Mononuclear cell (primary cell): ENCODE data around the gene RAD51AP2. TPM values are rescaled to one million over a fixed set of nuclear protein-coding genes. Genes with fewer than 3 reads are reported as not detected.
"Not testable (repeated sequence)": the region's sequence is repeated elsewhere in the genome, so short reads cannot be mapped to it uniquely, and the experiment has no call there.

Experiments used
- H3K27me3 ChIP-seq: 2 replicates; pipeline ENCODE4 v1.6.0; 2011; ENCODE audit warnings: low read length, control low read depth; ENCODE audit not compliant: insufficient read depth
- H3K4me1 ChIP-seq: 2 replicates; pipeline ENCODE4 v1.5.1; 2011; ENCODE audit warnings: mild to moderate bottlenecking, low read length, control low read depth; ENCODE audit not compliant: insufficient read depth
- H3K4me3 ChIP-seq: 2 replicates; pipeline ENCODE4 v1.5.1; 2011; ENCODE audit warnings: mild to moderate bottlenecking, low read length, moderate library complexity
- H3K9me3 ChIP-seq: 2 replicates; pipeline ENCODE4 v1.5.1; 2011; ENCODE audit warnings: low read depth, mild to moderate bottlenecking, control low read depth, low read length
- total RNA-seq: library from RNA; depleted of rRNA; stranded (reverse); fragments of >200 nt; gene quantifications from one replicate; pipeline ENCODE4 v1.2.3, GENCODE V29; 2012

Gene RAD51AP2
- total RNA-seq, 1 donor: not detected

GRCh38 chr2:17506736-17507616 lies 11.3 kb downstream of the RAD51AP2 start:
- Histone ChIP-seq H3K4me1 (no peaks in the 10 kb centered on the region), H3K27me3 (no peaks in the 10 kb centered on the region), H3K9me3 (no peaks in the 10 kb centered on the region), H3K4me3 (no peak overlapping the region)

GRCh38 chr2:17497718-17498117 lies 20.5 kb downstream of the RAD51AP2 start:
- Histone ChIP-seq H3K27me3 (no peaks in the 10 kb centered on the region), H3K4me3 (no peak overlapping the region), H3K9me3 (no peaks in the 10 kb centered on the region), H3K4me1 (no peaks in the 10 kb centered on the region)

- Histone ChIP-seq H3K4me3 (no peak overlapping the region), H3K9me3 (no peaks in the 10 kb centered on the region), H3K4me1 (no peaks in the 10 kb centered on the region)
Observed at GRCh38 chr2:17495590-17495989, 22.6 kb downstream of the RAD51AP2 start.

DNA sequence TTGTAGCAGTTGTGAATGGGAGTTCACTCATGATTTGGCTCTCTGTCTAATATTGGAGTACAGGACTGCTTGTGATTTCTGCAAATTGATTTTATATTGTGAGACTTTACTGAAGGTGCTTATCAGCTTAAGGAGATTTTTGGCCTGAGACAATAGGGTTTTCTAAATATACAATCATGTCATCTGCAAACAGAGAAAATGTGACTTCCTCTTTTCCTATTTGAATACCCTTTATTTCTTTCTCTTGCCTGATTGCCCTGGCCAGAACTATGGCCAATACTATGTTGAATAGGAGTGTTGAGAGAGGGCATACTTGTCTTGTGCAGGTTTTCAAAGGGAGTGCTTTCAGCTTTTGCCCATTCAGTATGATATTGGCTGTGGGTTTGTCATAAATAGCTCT lies 28.1 kb downstream of the RAD51AP2 start:
- not testable (repeated sequence) for H3K4me3 ChIP-seq, H3K27me3 ChIP-seq, H3K4me1 ChIP-seq, H3K9me3 ChIP-seq

More at GRCh38 chr2:17495590-17495989, 22.6 kb downstream of the RAD51AP2 start:
- H3K27me3 ChIP-seq: no peaks in the 10 kb centered on the region

DNA sequence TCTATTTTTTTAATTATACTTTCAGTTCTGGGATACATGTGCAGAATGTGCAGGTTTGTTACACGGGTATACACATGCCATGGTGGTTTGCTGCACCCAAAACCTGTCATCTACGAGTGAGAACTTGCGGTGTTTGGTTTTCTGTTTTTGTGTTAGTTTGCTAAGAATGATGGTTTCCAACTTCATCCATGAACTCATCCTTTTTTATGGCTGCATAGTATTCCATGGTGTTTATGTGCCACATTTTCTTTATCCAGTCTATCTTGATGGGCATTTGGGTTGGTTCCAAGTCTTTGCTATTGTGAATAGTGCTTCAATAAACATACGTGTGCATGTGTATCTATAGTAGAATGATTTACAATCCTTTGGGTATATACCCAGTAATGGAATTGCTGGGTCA lies 29.6 kb downstream of the RAD51AP2 start:
- H3K9me3 ChIP-seq, H3K4me1 ChIP-seq, H3K4me3 ChIP-seq, H3K27me3 ChIP-seq: not testable (repeated sequence)

DNA sequence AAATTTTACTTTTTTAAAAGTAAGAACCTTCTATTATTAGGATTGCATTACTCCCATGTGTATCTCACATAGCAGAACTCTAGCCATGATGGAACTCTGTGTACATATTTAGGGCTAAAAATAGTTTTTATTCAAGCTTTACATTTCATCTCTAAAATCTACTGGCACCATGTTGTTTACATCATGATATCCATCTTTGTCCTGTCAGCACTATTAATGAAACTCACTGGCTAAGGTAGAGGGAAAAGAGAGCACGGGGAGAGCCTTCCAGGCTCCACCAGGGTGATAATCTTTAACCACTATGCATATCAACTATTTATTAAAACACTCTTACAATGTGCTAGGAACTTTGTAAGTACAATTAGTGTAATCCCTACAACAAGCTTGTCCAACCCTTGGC lies 34.7 kb downstream of the RAD51AP2 start:
- no peaks in the 10 kb centered on the region for H3K4me1 ChIP-seq
- no peaks in the 10 kb centered on the region for H3K9me3 ChIP-seq
- H3K27me3 ChIP-seq: no peaks in the 10 kb centered on the region
- no peak overlapping the region for H3K4me3 ChIP-seq

GRCh38 chr2:17482651-17483050 lies 35.6 kb downstream of the RAD51AP2 start:
- H3K27me3 ChIP-seq: no peaks in the 10 kb centered on the region
- no peaks in the 10 kb centered on the region for H3K4me1 ChIP-seq
- no peaks in the 10 kb centered on the region for H3K9me3 ChIP-seq
- no peak overlapping the region for H3K4me3 ChIP-seq

DNA sequence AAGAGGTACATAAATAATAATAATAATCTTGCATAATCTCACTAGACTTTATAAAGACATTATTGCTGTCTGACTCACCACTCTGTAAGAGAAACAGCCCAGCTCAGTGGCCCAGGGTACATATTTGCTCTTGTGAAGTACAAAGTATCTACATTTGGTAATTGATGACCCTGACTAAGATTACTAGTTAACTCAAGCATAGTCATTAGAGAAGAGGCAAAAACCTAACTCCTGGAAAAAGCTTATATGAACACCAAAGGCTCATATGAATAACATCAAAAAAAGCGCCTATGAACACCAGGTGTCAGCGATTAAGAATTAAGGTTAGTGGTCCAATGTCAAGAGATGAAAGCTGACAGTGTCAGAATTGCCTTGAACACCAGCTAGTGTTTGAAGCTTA lies 38.4 kb downstream of the RAD51AP2 start:
- Histone ChIP-seq H3K9me3 (no peaks in the 10 kb centered on the region), H3K27me3 (no peaks in the 10 kb centered on the region), H3K4me1 (no peaks in the 10 kb centered on the region), H3K4me3 (no peak overlapping the region)

DNA sequence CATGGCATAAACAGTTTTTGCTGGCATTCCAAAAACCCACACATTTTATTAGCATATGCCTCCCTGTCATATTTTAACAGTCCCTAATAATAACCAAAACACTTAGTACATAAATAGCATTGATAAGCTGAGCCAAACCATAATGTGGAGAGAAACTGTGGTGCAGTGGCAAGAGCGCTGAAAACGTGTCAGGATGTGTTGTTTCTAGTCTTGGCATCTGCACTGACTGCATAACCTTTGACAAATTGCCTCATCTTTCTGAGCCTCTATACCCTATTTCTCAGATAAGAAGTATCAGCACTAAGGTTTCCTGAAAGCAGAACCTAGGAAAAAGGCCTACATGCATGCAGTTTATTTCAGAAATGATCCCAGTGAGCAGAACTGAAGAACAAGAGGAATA lies 41.4 kb downstream of the RAD51AP2 start:
- H3K27me3 ChIP-seq: no peaks in the 10 kb centered on the region
- H3K4me1 ChIP-seq: no peaks in the 10 kb centered on the region
- H3K9me3 ChIP-seq: peaks cover 4% of the 10 kb centered on the region
- no peak overlapping the region for H3K4me3 ChIP-seq

DNA sequence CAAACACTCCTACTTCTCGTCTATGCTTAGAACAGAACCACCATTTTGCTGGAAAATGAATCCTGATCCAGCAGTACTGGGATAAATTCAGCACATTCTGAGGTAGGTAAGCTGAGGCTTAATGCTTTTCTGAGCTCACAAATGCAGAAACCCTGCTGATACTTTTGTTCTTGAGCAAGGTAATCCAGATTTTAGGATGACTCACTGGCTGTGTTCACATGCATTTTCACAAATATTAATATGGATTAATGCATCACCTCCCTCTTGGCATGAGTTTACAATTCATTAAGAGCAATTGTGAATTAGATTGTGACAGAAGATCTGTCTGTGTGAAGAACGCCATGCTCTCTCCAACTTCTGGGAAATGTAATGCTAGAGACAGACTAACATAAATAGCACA lies 42.2 kb downstream of the RAD51AP2 start:
- no peak overlapping the region for H3K4me3 ChIP-seq
- no peaks in the 10 kb centered on the region for H3K27me3 ChIP-seq
- H3K4me1 ChIP-seq: no peaks in the 10 kb centered on the region
- peaks cover 7% of the 10 kb centered on the region for H3K9me3 ChIP-seq

DNA sequence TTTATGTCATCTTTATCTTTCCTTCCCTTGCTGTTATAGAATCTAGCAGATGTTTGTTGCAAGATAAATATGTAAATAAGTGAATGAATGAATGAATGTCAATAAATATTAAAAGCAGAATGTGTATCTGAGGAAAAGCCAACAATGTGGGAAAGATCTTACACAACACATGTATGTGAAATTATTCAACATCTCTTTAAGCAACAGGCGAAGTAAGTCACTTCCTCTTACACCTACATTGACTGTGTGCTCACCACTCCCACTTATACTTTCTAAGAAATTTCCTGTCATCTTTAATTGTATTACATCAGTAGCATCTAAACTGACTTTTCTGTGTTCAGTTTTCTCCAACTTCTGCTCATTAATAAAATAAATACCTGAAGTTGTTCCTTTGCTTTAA lies 43.0 kb downstream of the RAD51AP2 start:
- H3K27me3 ChIP-seq: no peaks in the 10 kb centered on the region
- H3K9me3 ChIP-seq: peaks cover 12% of the 10 kb centered on the region
- no peak overlapping the region for H3K4me3 ChIP-seq
- H3K4me1 ChIP-seq: no peaks in the 10 kb centered on the region

DNA sequence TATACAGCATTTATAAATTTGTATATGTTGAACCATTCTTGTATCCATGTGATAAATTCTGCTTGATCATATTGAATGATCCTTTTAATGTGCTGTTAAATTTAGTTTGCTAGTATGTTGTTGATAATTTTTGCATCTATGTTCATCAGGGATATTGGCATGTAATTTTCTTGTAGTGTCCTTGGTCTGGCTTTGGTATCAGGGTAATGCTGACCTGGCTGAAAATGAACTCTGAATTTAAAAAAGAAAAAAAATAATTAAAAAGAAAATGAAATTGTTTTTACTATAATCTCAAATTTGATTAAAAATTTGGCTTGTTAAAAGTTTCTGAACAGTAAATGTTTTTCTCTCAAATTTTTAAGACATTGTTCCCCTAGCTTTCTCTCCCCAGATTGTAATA lies 46.3 kb downstream of the RAD51AP2 start:
- Histone ChIP-seq H3K4me1 (no peaks in the 10 kb centered on the region), H3K9me3 (peaks cover 33% of the 10 kb centered on the region), H3K4me3 (no peak overlapping the region), H3K27me3 (no peaks in the 10 kb centered on the region)

GRCh38 chr2:17470855-17471641 lies 47.2 kb downstream of the RAD51AP2 start:
- no peaks in the 10 kb centered on the region for H3K4me1 ChIP-seq
- no peak overlapping the region for H3K4me3 ChIP-seq
- H3K9me3 ChIP-seq: peaks cover 33% of the 10 kb centered on the region
- H3K27me3 ChIP-seq: no peaks in the 10 kb centered on the region

DNA sequence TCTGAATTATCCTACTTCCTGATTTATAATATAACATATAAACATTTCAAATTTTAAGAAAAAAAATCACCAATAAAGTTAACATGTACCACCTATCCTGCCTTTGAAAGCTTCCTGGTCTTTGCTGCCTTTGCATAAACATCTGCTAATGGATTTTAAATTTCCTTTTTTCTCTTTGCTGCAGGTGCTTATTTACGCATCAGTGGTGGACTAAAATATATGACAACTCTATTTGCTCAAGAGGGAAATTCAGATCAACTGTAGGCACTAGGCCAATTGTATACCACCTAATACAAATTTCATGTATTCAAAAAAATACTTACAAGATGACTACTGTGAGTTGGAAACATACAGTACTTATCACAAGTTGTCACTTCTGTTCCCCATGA lies 57.2 kb downstream of the RAD51AP2 start:
- no peak overlapping the region for H3K4me3 ChIP-seq
- H3K4me1 ChIP-seq: no peaks in the 10 kb centered on the region
- no peaks in the 10 kb centered on the region for H3K9me3 ChIP-seq
- H3K27me3 ChIP-seq: no peaks in the 10 kb centered on the region
